Measurements from ENCODE around the gene PIGBOS1.
A peak's percentile ranks its signal among the peaks of the same experiment; 100 is the strongest.
"Not testable (repeated sequence)": the region's sequence is repeated elsewhere in the genome, so short reads cannot be mapped to it uniquely, and the experiment has no call there.

The PIGBOS1 gene

DNA sequence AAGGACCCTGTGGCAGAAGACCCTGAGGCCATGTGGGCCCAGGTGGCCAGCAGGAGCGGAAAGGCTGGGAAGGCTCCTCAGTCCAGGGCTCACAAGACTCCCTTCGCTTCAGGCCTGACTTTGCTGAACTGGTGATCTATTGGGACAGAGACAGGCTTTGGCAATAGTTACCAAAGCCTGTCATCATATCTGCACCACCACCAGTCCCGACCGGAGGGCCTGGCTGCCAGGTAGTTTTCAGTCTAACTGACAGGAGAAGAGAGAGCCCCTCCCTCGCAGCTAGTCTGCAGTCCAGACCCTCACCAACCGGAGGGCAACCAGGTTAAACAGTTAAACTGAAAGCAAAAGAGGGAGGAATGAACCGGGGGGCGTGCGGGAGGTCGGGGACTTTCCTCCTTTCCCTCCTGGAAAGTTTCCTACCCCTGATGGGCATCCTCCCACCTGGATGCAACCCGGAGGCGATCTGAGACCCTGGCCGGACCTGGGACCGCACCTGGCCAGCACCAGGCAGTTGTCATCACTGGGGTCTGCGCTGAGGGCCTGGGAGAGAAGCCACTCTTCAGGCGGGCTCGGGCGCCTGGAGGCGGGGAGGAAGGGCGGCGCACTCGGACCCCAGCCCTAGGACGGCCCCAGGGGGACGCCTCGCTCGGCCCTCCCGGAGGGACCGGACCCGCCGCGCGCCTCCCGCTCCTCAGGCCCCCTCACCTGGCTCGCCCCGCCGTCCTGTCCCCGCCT lies 29.7 kb downstream of the PIGBOS1 start:
- TF ChIP-seq, protein P1, sequence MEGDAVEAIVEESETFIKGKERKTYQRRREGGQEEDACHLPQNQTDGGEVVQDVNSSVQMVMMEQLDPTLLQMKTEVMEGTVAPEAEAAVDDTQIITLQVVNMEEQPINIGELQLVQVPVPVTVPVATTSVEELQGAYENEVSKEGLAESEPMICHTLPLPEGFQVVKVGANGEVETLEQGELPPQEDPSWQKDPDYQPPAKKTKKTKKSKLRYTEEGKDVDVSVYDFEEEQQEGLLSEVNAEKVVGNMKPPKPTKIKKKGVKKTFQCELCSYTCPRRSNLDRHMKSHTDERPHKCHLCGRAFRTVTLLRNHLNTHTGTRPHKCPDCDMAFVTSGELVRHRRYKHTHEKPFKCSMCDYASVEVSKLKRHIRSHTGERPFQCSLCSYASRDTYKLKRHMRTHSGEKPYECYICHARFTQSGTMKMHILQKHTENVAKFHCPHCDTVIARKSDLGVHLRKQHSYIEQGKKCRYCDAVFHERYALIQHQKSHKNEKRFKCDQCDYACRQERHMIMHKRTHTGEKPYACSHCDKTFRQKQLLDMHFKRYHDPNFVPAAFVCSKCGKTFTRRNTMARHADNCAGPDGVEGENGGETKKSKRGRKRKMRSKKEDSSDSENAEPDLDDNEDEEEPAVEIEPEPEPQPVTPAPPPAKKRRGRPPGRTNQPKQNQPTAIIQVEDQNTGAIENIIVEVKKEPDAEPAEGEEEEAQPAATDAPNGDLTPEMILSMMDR (IDR thresholded peaks at IDR 0.05): no peak
- H3K4me1 ChIP-seq (ENCODE audit: control insufficient read depth in 1 of 2, insufficient read depth in 1 of 2, low read depth in 1 of 2, low read length in 1 of 2): peaks cover 81 to 87% of the 10 kb centered on the region in 2 experiments
- peaks cover 9% of the 10 kb centered on the region for H3K36me3 ChIP-seq
- no peaks in the 10 kb centered on the region for H3K9me3 ChIP-seq
- peak overlapping the region; percentile 96 for H3K27ac ChIP-seq
- no peaks in the 10 kb centered on the region for H3K27me3 ChIP-seq
- peak overlapping the region; percentile 78 to 83 for H3K4me3 ChIP-seq (ENCODE audit: low read depth in 1 of 2, low read length in 1 of 2)

DNA sequence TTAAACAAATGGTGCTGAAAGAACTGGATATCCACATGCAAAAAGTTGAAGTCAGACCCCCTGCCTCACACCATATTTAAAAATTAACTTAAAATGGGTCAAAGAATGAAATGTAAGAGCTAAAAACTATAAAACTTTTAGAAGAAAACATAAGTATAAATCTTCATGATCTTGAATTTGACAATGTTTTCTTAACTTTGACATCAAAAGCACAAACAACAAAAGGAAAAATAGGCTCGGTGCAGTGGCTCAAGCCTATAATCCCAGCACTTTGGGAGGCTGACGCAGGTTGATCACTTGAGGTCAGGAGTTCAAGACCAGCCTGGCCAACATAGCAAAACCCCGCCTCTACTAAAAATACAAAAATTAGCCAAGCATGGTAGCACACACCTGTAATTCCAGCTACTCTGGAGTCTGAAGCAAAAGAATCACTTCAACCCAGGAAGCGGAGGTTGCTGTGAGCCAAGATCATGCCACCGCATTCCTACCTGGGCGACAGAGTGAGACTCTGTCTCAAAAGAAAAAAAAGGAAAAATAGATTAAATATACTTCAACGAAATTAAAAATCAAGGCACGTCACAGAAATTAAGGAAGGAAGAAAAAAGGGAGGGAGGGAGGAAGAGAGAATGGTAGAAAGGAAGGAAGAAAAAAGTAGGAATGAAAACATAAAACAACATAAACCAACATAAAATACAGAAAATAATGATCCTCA lies 30.8 kb downstream of the PIGBOS1 start:
- Histone ChIP-seq H3K27ac (peak overlapping the region; percentile 96), H3K4me3 (ENCODE audit: low read depth in 1 of 2, low read length in 1 of 2) (peak overlapping the region; percentile 78 to 83), H3K9me3 (no peaks in the 10 kb centered on the region), H3K27me3 (no peaks in the 10 kb centered on the region), H3K4me1 (ENCODE audit: control insufficient read depth in 1 of 2, insufficient read depth in 1 of 2, low read depth in 1 of 2, low read length in 1 of 2) (peaks cover 82 to 87% of the 10 kb centered on the region in 2 experiments), H3K36me3 (peaks cover 10% of the 10 kb centered on the region)
- TF ChIP-seq, protein P1 (IDR thresholded peaks at IDR 0.05): no peak

DNA sequence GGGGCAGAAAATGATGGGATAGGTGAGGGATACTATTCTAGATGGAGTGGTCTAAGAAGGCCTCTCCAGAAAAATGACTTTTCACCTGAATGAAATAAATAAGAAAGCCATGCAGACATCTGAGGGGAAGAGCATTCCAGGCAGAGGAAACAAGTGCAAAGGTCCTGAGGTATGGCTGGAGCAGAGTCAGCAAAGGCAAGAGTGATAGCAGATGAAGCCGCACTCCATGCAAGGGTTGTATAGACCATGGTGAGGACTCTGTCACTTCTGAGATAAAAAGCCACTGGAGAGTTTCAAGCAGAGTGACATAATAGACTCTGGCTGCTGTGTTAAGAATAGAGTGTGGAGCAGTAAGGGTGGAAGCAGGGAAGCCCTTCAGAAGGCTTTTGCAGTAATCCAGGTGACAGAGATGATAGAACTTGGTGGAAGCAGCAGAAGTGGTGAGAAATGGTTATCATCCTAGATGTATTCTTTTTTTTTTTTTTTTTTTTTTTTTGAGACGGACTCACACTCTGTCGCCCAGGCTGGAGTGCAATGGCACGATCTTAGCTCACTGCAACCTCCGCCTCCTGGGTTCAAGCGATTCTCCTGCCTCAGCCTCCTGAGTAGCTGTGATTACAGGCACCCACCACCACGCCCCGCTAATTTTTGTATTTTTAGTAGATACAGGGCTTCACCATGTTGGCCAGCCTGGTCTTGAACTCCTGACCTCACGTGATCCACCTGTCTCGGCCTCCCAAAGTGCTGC lies 32.3 kb downstream of the PIGBOS1 start:
- H3K4me1 ChIP-seq (ENCODE audit: control insufficient read depth in 1 of 2, insufficient read depth in 1 of 2, low read depth in 1 of 2, low read length in 1 of 2): peaks cover 82 to 87% of the 10 kb centered on the region in 2 experiments
- peak overlapping the region; percentile 96 for H3K27ac ChIP-seq
- not testable (repeated sequence) for H3K9me3 ChIP-seq, H3K27me3 ChIP-seq
- H3K4me3 ChIP-seq (ENCODE audit: low read depth in 1 of 2, low read length in 1 of 2): peak overlapping the region; percentile 78 to 83
- peaks cover 13% of the 10 kb centered on the region for H3K36me3 ChIP-seq

DNA sequence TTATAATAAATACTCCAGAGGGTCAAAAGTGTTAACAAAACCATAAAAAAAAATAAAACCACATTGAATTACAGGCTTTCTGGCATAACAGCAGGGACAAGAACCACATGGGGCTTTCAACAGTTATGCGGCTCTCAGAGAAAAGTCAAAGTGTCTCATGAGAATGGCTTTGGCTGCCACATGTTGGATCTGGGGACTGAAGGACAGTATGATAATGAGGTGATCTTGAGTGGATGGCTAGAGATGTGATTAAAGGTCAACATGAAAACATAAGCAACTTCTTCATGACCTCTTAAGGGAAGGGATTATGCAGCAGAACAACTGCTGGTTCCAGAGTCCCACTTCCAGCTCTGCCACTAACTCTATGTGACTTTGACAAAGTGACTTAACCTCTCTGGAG lies 34.5 kb downstream of the PIGBOS1 start:
- Histone ChIP-seq H3K36me3 (peaks cover 13% of the 10 kb centered on the region), H3K27me3 (no peaks in the 10 kb centered on the region), H3K27ac (peak overlapping the region; percentile 96), H3K4me3 (ENCODE audit: low read depth in 1 of 2, low read length in 1 of 2) (peak overlapping the region; percentile 22 to 42), H3K9me3 (no peaks in the 10 kb centered on the region), H3K4me1 (ENCODE audit: control insufficient read depth in 1 of 2, insufficient read depth in 1 of 2, low read depth in 1 of 2, low read length in 1 of 2) (peaks cover 91 to 95% of the 10 kb centered on the region in 2 experiments)
- TF ChIP-seq, protein P1 (IDR thresholded peaks at IDR 0.05): no peak

DNA sequence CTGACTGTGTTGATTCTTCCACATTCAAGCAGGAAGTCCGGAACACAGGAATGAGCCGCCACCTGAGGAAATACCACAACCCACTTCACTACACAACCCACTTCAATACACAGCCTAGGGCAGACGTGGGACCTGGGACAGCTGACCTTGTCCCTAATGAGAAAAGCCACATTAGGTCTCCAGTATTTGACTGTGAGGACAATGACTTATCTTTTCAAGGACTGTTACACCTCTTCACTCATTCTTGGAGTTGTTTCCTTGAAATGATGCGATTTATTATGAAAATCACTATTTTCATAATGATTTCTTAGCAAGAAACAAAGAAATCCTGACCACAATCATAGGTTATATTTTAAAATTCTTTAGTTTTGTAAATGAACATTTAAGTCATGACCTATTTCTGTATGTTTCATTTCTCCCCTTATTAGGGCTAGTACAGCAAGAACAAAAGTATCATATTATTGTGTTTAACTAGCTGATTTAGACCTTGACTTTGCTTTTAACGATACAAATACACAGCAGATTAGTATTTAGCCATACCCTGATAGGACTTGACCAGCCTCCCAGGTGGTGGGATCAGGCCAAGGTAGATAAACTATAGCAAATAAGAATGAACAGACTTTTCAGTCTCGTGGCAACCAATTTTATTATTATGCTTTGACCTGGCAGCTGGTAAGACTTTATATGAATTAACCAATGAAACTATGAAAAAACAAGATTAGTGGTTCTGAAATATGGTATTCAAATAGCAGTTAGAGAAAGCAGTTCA lies 35.4 kb downstream of the PIGBOS1 start:
- TF ChIP-seq, protein P1 (IDR thresholded peaks at IDR 0.05): no peak
- Histone ChIP-seq H3K4me3 (ENCODE audit: low read depth in 1 of 2, low read length in 1 of 2) (peak overlapping the region; percentile 42 to 52), H3K9me3 (no peaks in the 10 kb centered on the region), H3K4me1 (ENCODE audit: control insufficient read depth in 1 of 2, insufficient read depth in 1 of 2, low read depth in 1 of 2, low read length in 1 of 2) (peaks cover 99 to 100% of the 10 kb centered on the region in 2 experiments), H3K36me3 (peaks cover 13% of the 10 kb centered on the region), H3K27me3 (no peaks in the 10 kb centered on the region), H3K27ac (peak overlapping the region; percentile 96)

Data from neutrophil (primary cell).